Neural cell (in vitro differentiated cells): Measurements from ENCODE around the gene TSFM. TPM values are rescaled to one million over a fixed set of nuclear protein-coding genes. Genes with fewer than 3 reads are reported as not detected.

Experiments used
- H2AFZ ChIP-seq: fragments of 200-600, 300-800 bp; sonication (generic), shearing (Covaris generic); 2 replicates; pipeline ENCODE4 v1.6.0; 2014; ENCODE audit warnings: low read depth, mild to moderate bottlenecking, antibody characterized with exemption, low read length, moderate library complexity
- H3F3A ChIP-seq: fragments of 200-600 bp; shearing (Covaris generic); 2 replicates; pipeline ENCODE4 v1.6.1; 2016; ENCODE audit warnings: mild to moderate bottlenecking, moderate library complexity, mixed read lengths, antibody characterized with exemption, low read length; ENCODE audit not compliant: insufficient read depth, poor library complexity, severe bottlenecking
- H3K27ac ChIP-seq: fragments of 200-600, 300-800 bp; sonication (generic), shearing (Covaris generic); 2 replicates; pipeline ENCODE4 v1.5.1; 2014; ENCODE audit warnings: mild to moderate bottlenecking, low read length, moderate library complexity
- H3K27me3 ChIP-seq: fragments of 300-800, 200-600 bp; sonication (generic), shearing (Covaris generic); 2 replicates; pipeline ENCODE4 v1.6.0; 2014; ENCODE audit warnings: mild to moderate bottlenecking, low read depth, low read length, moderate library complexity; ENCODE audit not compliant: insufficient read depth
- H3K36me3 ChIP-seq: fragments of 300-800, 200-600 bp; sonication (generic), shearing (Covaris generic); 2 replicates; pipeline ENCODE4 v1.5.1; 2014; ENCODE audit warnings: mild to moderate bottlenecking, antibody characterized with exemption, low read length, moderate library complexity; ENCODE audit not compliant: insufficient read depth
- H3K4me2 ChIP-seq: fragments of 300-800, 200-600 bp; sonication (generic), shearing (Covaris generic); 2 replicates; pipeline ENCODE4 v1.6.0; 2014; ENCODE audit warnings: mild to moderate bottlenecking, low read length
- H3K4me3 ChIP-seq: fragments of 300-800, 200-600 bp; sonication (generic), shearing (Covaris generic); 2 replicates; pipeline ENCODE4 v1.5.1; 2014; ENCODE audit warnings: mild to moderate bottlenecking, low read length, moderate library complexity
- H3K79me2 ChIP-seq: fragments of 200-600 bp; shearing (Covaris generic); replicated peaks from 2 replicates; pipeline ENCODE4 v1.6.0; 2014; ENCODE audit warnings: mild to moderate bottlenecking, low read length, moderate library complexity; ENCODE audit not compliant: insufficient read depth
- H3K9ac ChIP-seq: fragments of 300-800, 200-600 bp; sonication (generic), shearing (Covaris generic); 2 replicates; pipeline ENCODE4 v1.6.1; 2016; ENCODE audit warnings: mild to moderate bottlenecking, low read length, mixed read lengths
- H3K9me2 ChIP-seq: fragments of 200-600 bp; shearing (Covaris generic); 2 replicates; pipeline ENCODE4 v1.6.1; 2016; ENCODE audit warnings: mild to moderate bottlenecking, low read length, mixed read lengths; ENCODE audit not compliant: insufficient read depth
- H3K9me3 ChIP-seq: fragments of 200-600, 300-800 bp; sonication (generic), shearing (Covaris generic); 2 replicates; pipeline ENCODE4 v1.6.1; 2016; ENCODE audit warnings: mild to moderate bottlenecking, mixed run types, low read length, moderate library complexity, mixed read lengths
- H4K20me1 ChIP-seq: fragments of 200-600 bp; shearing (Covaris generic); 2 replicates; pipeline ENCODE4 v1.6.1; 2016; ENCODE audit warnings: mild to moderate bottlenecking, mixed run types; ENCODE audit not compliant: insufficient read depth
- CTCF ChIP-seq: fragments of 450-650 bp; IDR thresholded peaks from 2 replicates; pipeline ENCODE4 v1.5.1; 2014; ENCODE audit warnings: antibody characterized with exemption, mild to moderate bottlenecking, moderate library complexity; ENCODE audit not compliant: poor library complexity, severe bottlenecking
- EP300 ChIP-seq: fragments of 450-650 bp; conservative IDR thresholded peaks from 2 replicates; pipeline ENCODE4 v1.6.1; 2014; ENCODE audit warnings: antibody characterized with exemption, mild to moderate bottlenecking, moderate library complexity; ENCODE audit not compliant: poor library complexity, severe bottlenecking
- EZH2 ChIP-seq: fragments of 200-600, 300-800 bp; shearing (Covaris generic), sonication (generic); IDR thresholded peaks from 2 replicates; pipeline ENCODE4 v1.6.1; 2014; ENCODE audit warnings: antibody characterized with exemption, low read length, borderline replicate concordance, mild to moderate bottlenecking; ENCODE audit not compliant: insufficient read depth, poor library complexity, severe bottlenecking
- MXI1 ChIP-seq: fragments of 450-650 bp; conservative IDR thresholded peaks from 2 replicates; pipeline ENCODE4 v1.6.1; 2014; ENCODE audit warnings: antibody characterized with exemption, mild to moderate bottlenecking; ENCODE audit not compliant: poor library complexity, severe bottlenecking
- POLR2AphosphoS5 ChIP-seq: IDR thresholded peaks from 2 replicates; pipeline ENCODE4 v1.6.1; 2012
- RAD21 ChIP-seq: fragments of 450-650 bp; conservative IDR thresholded peaks from 2 replicates; pipeline ENCODE4 v1.6.1; 2014; ENCODE audit warnings: antibody characterized with exemption, mild to moderate bottlenecking, moderate library complexity
- REST ChIP-seq: IDR thresholded peaks from 2 replicates; pipeline ENCODE4 v1.6.1; 2012; ENCODE audit warnings: borderline replicate concordance
- SMC3 ChIP-seq: fragments of 450-650 bp; conservative IDR thresholded peaks from 2 replicates; pipeline ENCODE4 v1.6.1; 2014; ENCODE audit warnings: antibody characterized with exemption, mild to moderate bottlenecking, moderate library complexity; ENCODE audit not compliant: poor library complexity
- TAF1 ChIP-seq: IDR thresholded peaks from 2 replicates; pipeline ENCODE4 v1.6.1; 2012; ENCODE audit warnings: low read depth
- polyA plus RNA-seq: library from polyadenylated mRNA; depleted of rRNA; stranded (reverse); fragments of >200 nt; gene quantifications from 2 replicates; pipeline ENCODE4 v1.2.3, GENCODE V29; 2014

TSFM gene
- polyA plus RNA-seq, 1 donor from 2014 or later: 37.8 TPM

GRCh38 chr12:57775044-57775443 is 7.5 kb upstream of the TSFM start:
- no peaks in the 10 kb centered on the region for H3K9me3 ChIP-seq
- no peak overlapping the region for H3K4me2 ChIP-seq
- H2AFZ ChIP-seq: no peak overlapping the region
- H3K4me3 ChIP-seq: no peak overlapping the region
- no peak overlapping the region for H3K27ac ChIP-seq
- no peaks in the 10 kb centered on the region for H3K36me3 ChIP-seq
- H3K9me2 ChIP-seq: no peaks in the 10 kb centered on the region
- no peak overlapping the region for H3K9ac ChIP-seq
- no peaks in the 10 kb centered on the region for H4K20me1 ChIP-seq
- TF ChIP-seq EZH2 (no peak), RAD21 (no peak), REST (no peak), EP300 (no peak), SMC3 (no peak), CTCF (no peak), TAF1 (no peak), MXI1 (no peak), POLR2AphosphoS5 (no peak)
- H3K27me3 ChIP-seq: no peaks in the 10 kb centered on the region
- no peaks in the 10 kb centered on the region for H3K79me2 ChIP-seq
- no peaks in the 10 kb centered on the region for H3F3A ChIP-seq

GRCh38 chr12:57775563-57776246 is 6.9 kb upstream of the TSFM start:
- Histone ChIP-seq H2AFZ (no peak overlapping the region), H3K27ac (no peak overlapping the region), H3K36me3 (no peaks in the 10 kb centered on the region), H3F3A (no peaks in the 10 kb centered on the region), H3K79me2 (no peaks in the 10 kb centered on the region), H3K9ac (no peak overlapping the region), H3K9me3 (no peaks in the 10 kb centered on the region), H3K27me3 (no peaks in the 10 kb centered on the region), H3K4me3 (no peak overlapping the region), H4K20me1 (no peaks in the 10 kb centered on the region), H3K9me2 (no peaks in the 10 kb centered on the region), H3K4me2 (no peak overlapping the region)
- TF ChIP-seq CTCF (no peak), REST (no peak), EP300 (no peak), SMC3 (no peak), EZH2 (no peak), MXI1 (no peak), POLR2AphosphoS5 (no peak), TAF1 (no peak), RAD21 (no peak)
